Mesenteric fat pad (tissue), 1 donor: Measurements from ENCODE around the gene DCPS. TPM values are rescaled to one million over a fixed set of nuclear protein-coding genes. Genes with fewer than 3 reads are reported as not detected.
"Not testable (repeated sequence)": the region's sequence is repeated elsewhere in the genome, so short reads cannot be mapped to it uniquely, and the experiment has no call there.

Experiments used
- DNase-seq: peaks from one replicate; pipeline ENCODE4 v3.0.0-alpha.2; 2020; ENCODE audit warnings: low spot score
- total RNA-seq: library from RNA; stranded (reverse); fragmentation: NEBNext Ultra II Directional; extraction: Animal tissue kit (Norgen Biotek cat#: 25700); gene quantifications from one replicate; pipeline ENCODE4 v1.2.1, GENCODE V29; 2021
- donor health status: DM: yes; HTN: yes; CAD: no.

DCPS gene
- total RNA-seq, 1 donor from 2014 or later: 10.8 TPM

GRCh38 chr11:126378763-126379162, 74.9 kb downstream of the DCPS start:
- no peak for DNase-seq

- DNase-seq: peak; percentile 62
Measured at GRCh38 chr11:126380909-126381308, 77.0 kb downstream of the DCPS start.

- DNase-seq: peak; percentile 35
Measured at GRCh38 chr11:126381960-126382359, 78.1 kb downstream of the DCPS start.

- DNase-seq: peak; percentile 62
Measured at GRCh38 chr11:126382641-126383040, 78.8 kb downstream of the DCPS start.

- DNase-seq: peak; percentile 85
Measured at GRCh38 chr11:126383339-126384335, 79.8 kb downstream of the DCPS start.

GRCh38 chr11:126384449-126385070, 80.7 kb downstream of the DCPS start:
- no peak for DNase-seq

GRCh38 chr11:126385991-126386728, 82.3 kb downstream of the DCPS start:
- no peak for DNase-seq

- DNase-seq: not testable (repeated sequence)
Measured at GRCh38 chr11:126386729-126387071, 82.8 kb downstream of the DCPS start.

- DNase-seq: no peak
Measured at GRCh38 chr11:126387857-126388256, 84.0 kb downstream of the DCPS start.

- DNase-seq: peak; percentile 16
Measured at GRCh38 chr11:126390272-126390867, 86.5 kb downstream of the DCPS start.

GRCh38 chr11:126391286-126391954, 87.6 kb downstream of the DCPS start:
- DNase-seq: peak; percentile 79

GRCh38 chr11:126391970-126392632, 88.2 kb downstream of the DCPS start:
- DNase-seq: peak; percentile 83

- peak; percentile 9 for DNase-seq
Measured at GRCh38 chr11:126392633-126393013, 88.8 kb downstream of the DCPS start.

- peak; percentile 39 for DNase-seq
Measured at GRCh38 chr11:126393143-126393542, 89.3 kb downstream of the DCPS start.

GRCh38 chr11:126394036-126394435, 90.2 kb downstream of the DCPS start:
- DNase-seq: no peak

GRCh38 chr11:126394634-126395072, 90.8 kb downstream of the DCPS start:
- DNase-seq: not testable (repeated sequence)
